Measurements from ENCODE around the gene DCST1.

GRCh38 chr1:155085504-155086127 lies 52.0 kb downstream of the DCST1 start:
- TF ChIP-seq CTCF (CRISPR knock-in tag; IDR thresholded peaks at IDR 0.05) (no peak), RNF2 (conservative IDR thresholded peaks at IDR 0.05; ENCODE audit: low read depth) (no peak), ARNTL (CRISPR knock-in tag; IDR thresholded peaks at IDR 0.05) (no peak), BCL6 (CRISPR knock-in tag; IDR thresholded peaks at IDR 0.05) (no peak), ZBTB20 (CRISPR knock-in tag; IDR thresholded peaks at IDR 0.05; ENCODE audit: borderline replicate concordance, low read depth) (no peak), TRIM24 (CRISPR knock-in tag; IDR thresholded peaks at IDR 0.05) (no peak), SKIL (CRISPR knock-in tag; IDR thresholded peaks at IDR 0.05; ENCODE audit: borderline replicate concordance) (no peak), ZNF20 (CRISPR knock-in tag; IDR thresholded peaks at IDR 0.05) (no peak), TAF1 (CRISPR knock-in tag; IDR thresholded peaks at IDR 0.05) (no peak), PRDM4 (CRISPR knock-in tag; IDR thresholded peaks at IDR 0.05; ENCODE audit: borderline replicate concordance) (no peak), RNF219 (CRISPR knock-in tag; IDR thresholded peaks at IDR 0.05) (no peak), POLR2AphosphoS5 (IDR thresholded peaks at IDR 0.05; ENCODE audit: low read depth, low read length) (no peak), HNF4A (CRISPR knock-in tag; IDR thresholded peaks at IDR 0.05) (no peak), RARG (CRISPR knock-in tag; IDR thresholded peaks at IDR 0.05; ENCODE audit: low read depth) (no peak)
